Progenitor cell of endocrine pancreas (in vitro differentiated cells): Measurements from ENCODE around the gene ALAS1. TPM values are rescaled to one million over a fixed set of nuclear protein-coding genes. Genes with fewer than 3 reads are reported as not detected.
"Not testable (repeated sequence)": the region's sequence is repeated elsewhere in the genome, so short reads cannot be mapped to it uniquely, and the experiment has no call there.

Experiments used
- DNase-seq: peaks from one replicate; pipeline ENCODE4 v3.0.0; 2021; ENCODE audit warnings: low spot score; ENCODE audit not compliant: unreplicated experiment
- H3K27ac Mint-ChIP-seq: 2 replicates; pipeline ENCODE4 v1.8.0; 2021; ENCODE audit warnings: mild to moderate bottlenecking, moderate library complexity, mixed read lengths
- H3K27me3 Mint-ChIP-seq: 2 replicates; pipeline ENCODE4 v1.8.0; 2021; ENCODE audit warnings: mixed read lengths
- H3K36me3 Mint-ChIP-seq: 2 replicates; pipeline ENCODE4 v1.8.0; 2022; ENCODE audit warnings: mixed read lengths; ENCODE audit not compliant: insufficient read depth
- H3K4me1 Mint-ChIP-seq: 2 replicates; pipeline ENCODE4 v1.8.0; 2021; ENCODE audit warnings: low read depth, mixed read lengths
- H3K4me3 Mint-ChIP-seq: 2 replicates; pipeline ENCODE4 v1.8.0; 2021; ENCODE audit warnings: low read depth, mild to moderate bottlenecking, moderate library complexity, mixed read lengths
- H3K9me3 Mint-ChIP-seq: 2 replicates; pipeline ENCODE4 v1.8.0; 2021; ENCODE audit warnings: low read depth, mixed read lengths
- total RNA-seq: library from RNA; stranded (reverse); gene quantifications from 2 replicates; pipeline ENCODE4 v1.2.1, GENCODE V29; 2021
- TF ChIP-seq, protein P1 (sequence below): fragments of 200-600 bp; sonication (generic); IDR thresholded peaks from one replicate; pipeline ENCODE4 v1.5.0; 2021; ENCODE audit warnings: antibody characterized with exemption, mild to moderate bottlenecking; ENCODE audit not compliant: unreplicated experiment

Gene ALAS1
- total RNA-seq, 1 donor from 2014 or later, result 32.2 TPM

- Mint-ChIP-seq H3K9me3 (no peaks in the 10 kb centered on the region), H3K4me1 (peaks cover 13% of the 10 kb centered on the region), H3K27me3 (no peaks in the 10 kb centered on the region), H3K36me3 (no peaks in the 10 kb centered on the region), H3K27ac (no peak overlapping the region), H3K4me3 (no peak overlapping the region)
- DNase-seq, result no peak
- TF ChIP-seq, protein P1, sequence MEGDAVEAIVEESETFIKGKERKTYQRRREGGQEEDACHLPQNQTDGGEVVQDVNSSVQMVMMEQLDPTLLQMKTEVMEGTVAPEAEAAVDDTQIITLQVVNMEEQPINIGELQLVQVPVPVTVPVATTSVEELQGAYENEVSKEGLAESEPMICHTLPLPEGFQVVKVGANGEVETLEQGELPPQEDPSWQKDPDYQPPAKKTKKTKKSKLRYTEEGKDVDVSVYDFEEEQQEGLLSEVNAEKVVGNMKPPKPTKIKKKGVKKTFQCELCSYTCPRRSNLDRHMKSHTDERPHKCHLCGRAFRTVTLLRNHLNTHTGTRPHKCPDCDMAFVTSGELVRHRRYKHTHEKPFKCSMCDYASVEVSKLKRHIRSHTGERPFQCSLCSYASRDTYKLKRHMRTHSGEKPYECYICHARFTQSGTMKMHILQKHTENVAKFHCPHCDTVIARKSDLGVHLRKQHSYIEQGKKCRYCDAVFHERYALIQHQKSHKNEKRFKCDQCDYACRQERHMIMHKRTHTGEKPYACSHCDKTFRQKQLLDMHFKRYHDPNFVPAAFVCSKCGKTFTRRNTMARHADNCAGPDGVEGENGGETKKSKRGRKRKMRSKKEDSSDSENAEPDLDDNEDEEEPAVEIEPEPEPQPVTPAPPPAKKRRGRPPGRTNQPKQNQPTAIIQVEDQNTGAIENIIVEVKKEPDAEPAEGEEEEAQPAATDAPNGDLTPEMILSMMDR, result no peak
Observed at GRCh38 chr3:52175416-52176179, 22.4 kb upstream of the ALAS1 start.

- Mint-ChIP-seq H3K4me3 (no peak overlapping the region), H3K9me3 (no peaks in the 10 kb centered on the region), H3K27ac (no peak overlapping the region), H3K36me3 (no peaks in the 10 kb centered on the region), H3K4me1 (peaks cover 13% of the 10 kb centered on the region), H3K27me3 (no peaks in the 10 kb centered on the region)
- DNase-seq, result no peak
- TF ChIP-seq, protein P1, result no peak
Observed at GRCh38 chr3:52176180-52176752, 21.7 kb upstream of the ALAS1 start.

DNA sequence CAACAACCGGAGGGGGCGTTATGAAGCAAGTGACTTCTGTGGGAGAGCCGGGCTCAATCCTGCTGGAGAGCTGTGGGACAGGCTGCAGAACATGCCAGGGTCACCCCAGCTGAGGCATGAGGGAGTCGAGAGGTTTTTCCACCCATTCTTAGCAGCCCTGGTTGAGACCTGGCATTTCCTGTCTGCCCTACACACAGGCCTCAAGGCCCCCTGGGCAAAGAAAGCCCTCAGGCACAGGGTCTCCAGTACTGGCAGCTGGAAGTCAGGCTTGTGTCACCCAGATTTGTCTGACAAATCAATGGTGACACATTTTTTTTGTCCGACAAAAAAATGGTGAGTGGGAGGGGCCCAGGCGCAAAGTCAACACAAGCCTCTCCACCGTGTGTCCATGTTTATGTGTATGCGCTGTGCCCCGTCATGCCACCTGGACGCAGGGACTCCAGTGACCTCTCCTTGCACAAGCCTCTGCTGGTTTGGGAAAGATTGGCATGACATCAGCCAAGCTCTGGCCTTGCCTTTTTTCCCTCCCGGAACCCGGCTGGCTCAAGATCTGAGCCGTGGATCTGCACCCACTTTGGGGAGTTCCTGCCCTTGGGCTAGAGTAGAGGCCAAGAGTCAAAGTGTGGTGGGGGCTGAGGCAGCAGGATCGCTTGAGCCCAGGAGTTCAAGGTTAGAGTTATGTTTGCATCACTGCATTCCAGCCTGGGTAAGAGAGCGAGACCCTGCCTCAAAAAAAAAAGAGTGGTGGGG is 20.8 kb upstream of the ALAS1 start:
- DNase-seq, result no peak
- Mint-ChIP-seq H3K4me3 (no peak overlapping the region), H3K4me1 (peaks cover 14% of the 10 kb centered on the region), H3K9me3 (no peaks in the 10 kb centered on the region), H3K27me3 (no peaks in the 10 kb centered on the region), H3K27ac (peak overlapping the region; percentile 93), H3K36me3 (no peaks in the 10 kb centered on the region)
- TF ChIP-seq, protein P1, result no peak

- TF ChIP-seq, protein P1, result no peak
- no peaks in the 10 kb centered on the region for H3K27me3 Mint-ChIP-seq
- peak overlapping the region; percentile 93 for H3K27ac Mint-ChIP-seq
- no peaks in the 10 kb centered on the region for H3K36me3 Mint-ChIP-seq
- no peaks in the 10 kb centered on the region for H3K9me3 Mint-ChIP-seq
- DNase-seq, result no peak
- no peak overlapping the region for H3K4me3 Mint-ChIP-seq
- peaks cover 20% of the 10 kb centered on the region for H3K4me1 Mint-ChIP-seq
Observed at GRCh38 chr3:52177701-52178042, 20.3 kb upstream of the ALAS1 start.

DNA sequence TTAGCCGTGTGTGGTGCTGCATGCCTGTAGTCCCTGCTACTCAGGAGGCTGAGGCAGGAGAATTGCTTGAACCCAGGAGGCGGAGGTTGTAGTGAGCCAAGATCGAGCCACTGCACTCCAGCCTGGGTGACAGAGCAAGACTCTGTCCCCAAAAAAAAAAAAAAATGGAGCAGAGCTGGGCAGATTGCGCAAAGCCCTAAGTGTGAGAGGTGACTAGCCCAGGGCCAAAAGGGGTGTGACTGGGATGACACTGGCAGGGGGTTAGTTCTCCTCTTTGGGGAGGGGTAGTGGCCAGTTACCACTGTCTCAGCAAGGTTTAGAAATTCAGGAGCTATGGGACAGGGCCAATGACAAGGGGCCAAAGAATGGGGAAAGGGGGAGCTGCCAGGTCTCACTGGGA is 19.8 kb upstream of the ALAS1 start:
- H3K4me1 Mint-ChIP-seq, result peaks cover 20% of the 10 kb centered on the region
- DNase-seq, H3K36me3 Mint-ChIP-seq, H3K27me3 Mint-ChIP-seq, H3K9me3 Mint-ChIP-seq, H3K27ac Mint-ChIP-seq, H3K4me3 Mint-ChIP-seq: not testable (repeated sequence)
